HG02610 (cell line): ENCODE results near the gene RPTN.

Experiments
- ATAC-seq: cut with Tn5 transposase; IDR thresholded peaks from one replicate; pipeline ENCODE4 v1.9.1; 2021; ENCODE audit warnings: mild to moderate bottlenecking, moderate library complexity; ENCODE audit not compliant: unreplicated experiment

The RPTN gene

GRCh38 chr1:152159144-152159543, at the start of gene RPTN:
RPTN (minus strand) TSS chr1:152159228; CDS start chr1:152157889, 1,339 bp downstream.
- no peak for ATAC-seq

DNA sequence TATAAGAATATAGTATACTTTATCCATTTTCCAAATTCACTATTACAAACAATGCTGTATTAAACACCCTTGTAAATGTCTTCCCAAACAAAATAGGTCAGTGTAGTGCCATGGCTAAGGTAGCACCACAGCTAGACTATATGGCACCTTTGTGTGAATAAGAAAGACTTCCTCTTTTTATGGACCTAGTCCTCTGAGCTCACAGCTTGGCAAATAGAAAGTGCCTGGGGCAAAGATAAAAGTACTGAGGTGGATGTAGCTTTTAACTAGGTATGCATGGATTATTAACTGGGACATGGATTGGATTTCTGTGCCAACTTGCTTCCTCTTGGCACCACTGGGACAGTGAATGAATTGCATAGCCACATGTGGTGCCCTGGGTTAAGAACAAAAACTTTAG, 40.0 kb upstream of the RPTN start:
- ATAC-seq: no peak

DNA sequence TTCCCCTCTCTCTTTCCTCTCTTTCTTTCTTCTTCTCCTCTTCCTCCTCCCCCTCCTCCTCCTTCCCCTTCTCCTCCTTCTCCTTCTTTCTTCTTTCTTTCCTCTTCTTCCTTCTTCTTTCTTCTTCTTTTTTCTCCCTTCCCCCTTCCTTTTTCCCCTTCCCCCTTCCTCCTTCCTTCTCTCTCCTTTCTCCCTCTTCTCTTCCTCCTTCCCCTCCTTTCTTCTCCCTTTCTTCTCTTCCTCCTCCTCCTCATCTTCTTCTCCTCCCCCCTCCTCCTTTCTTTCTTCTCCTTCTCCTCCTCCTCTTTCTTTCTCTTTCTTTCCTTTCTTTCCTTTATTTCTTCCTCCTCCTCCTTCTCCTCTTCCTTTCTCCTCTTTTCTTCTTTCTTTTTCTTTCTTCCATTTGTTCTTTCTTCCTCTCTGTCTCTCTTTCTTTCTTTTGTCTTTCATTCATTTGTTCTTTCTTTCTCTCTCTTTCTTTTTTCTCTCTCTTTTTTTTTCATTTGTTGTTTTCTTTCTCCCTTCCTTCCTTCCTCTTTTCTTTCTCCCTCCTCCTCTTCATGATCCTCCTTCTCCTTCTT, 38.4 kb upstream of the RPTN start:
- no peak for ATAC-seq

GRCh38 chr1:152191711-152192110, 32.7 kb upstream of the RPTN start:
- ATAC-seq: no peak

GRCh38 chr1:152191260-152191659, 32.2 kb upstream of the RPTN start:
- no peak for ATAC-seq

DNA sequence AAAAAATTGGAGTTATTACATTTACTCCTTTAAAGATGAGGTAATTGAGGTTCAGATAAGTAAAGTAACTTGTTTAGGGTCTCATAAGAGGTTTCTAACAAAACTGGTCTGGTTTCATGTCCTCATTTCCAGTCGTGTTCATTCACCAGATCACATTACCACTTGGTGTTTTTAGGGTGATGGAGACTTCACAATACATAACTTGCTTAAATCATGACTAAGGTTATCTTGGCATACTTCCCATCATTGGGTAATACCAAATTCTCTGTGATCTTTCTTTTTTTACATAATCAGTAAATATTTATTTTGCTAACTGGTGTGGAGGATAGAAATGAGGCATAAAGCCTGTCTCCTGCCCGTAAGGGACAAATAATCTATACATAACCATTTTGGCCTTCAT, 31.6 kb upstream of the RPTN start:
- ATAC-seq: no peak

DNA sequence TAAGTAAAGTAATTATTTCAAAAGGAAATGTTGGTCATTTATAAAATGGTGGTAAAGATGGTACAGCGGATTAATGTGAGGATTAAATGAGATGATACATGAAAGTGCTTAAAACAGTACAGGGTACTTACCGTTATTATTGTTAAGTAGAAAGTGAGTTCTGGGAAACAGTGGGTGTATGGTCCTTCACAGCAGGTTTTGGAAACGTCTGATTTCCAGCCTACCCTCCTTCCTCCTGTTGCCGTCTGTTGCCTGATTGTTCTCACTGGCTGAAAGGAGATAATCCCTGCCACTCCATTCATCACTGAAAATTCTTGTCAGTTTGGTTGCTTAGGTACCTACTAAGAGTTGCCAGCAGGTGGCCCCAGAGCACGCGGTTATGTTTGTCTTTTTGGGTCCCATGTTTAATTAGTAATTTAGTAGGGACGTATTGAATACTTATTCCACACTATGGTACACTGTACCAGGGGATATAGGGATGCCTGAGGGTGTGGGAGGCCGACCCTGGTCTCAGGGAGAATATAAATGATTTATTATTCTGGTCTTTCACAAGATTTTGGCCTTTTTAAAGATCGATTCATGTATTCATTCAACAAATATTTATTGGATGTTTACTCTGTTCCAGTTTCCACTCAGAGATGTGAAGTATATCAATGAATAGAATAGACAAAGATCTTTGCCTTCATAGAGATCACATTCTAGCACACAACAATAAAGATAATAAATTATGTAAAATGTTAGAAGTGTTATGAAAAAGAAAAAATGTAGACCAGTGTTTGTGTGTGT, 30.8 kb upstream of the RPTN start:
- ATAC-seq: no peak

DNA sequence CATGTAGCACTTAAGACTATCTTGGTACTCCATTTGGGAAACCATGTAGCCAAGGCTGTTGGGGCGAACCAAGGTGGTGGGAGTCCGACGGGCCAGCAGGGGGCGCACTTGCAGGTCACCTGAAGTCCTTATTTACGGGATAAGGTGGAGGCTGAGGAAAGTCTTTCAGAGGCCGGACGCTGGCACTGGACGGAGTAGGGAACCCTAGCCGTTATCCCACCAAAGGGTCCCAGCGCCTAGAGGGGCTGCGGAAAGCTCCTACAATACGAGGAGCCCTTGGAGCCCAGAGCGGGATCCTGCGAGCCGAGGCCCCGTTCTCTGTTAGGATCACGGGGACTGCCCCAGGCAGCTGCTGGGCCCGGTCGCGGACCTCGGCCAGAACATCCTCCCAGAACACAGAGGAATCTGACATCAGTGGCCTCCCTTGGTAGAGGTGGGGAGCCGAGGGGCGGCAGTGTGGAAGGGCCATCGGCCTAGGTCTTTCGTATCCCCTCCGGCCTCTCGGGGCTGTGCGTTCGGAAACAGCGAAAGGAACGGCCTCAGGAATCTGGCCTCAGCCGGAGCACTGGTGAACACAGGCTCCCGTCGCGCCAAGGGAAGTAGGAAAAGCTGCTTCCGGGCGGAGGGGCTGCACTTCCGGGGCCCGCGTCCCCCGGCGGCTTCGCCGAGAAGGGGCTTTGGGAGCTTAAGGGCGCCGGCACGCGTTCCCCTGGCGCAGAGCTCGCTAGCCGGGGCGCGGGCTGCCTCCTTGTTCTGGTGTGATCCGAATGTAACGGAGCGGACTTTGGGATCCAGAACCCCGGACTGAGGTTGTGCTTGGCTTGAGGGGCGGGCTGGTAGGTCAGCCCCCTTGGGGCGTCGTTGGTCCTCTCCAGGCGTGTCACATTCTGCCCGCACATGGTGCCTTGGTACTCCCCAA, 29.9 kb upstream of the RPTN start:
- ATAC-seq: no peak

DNA sequence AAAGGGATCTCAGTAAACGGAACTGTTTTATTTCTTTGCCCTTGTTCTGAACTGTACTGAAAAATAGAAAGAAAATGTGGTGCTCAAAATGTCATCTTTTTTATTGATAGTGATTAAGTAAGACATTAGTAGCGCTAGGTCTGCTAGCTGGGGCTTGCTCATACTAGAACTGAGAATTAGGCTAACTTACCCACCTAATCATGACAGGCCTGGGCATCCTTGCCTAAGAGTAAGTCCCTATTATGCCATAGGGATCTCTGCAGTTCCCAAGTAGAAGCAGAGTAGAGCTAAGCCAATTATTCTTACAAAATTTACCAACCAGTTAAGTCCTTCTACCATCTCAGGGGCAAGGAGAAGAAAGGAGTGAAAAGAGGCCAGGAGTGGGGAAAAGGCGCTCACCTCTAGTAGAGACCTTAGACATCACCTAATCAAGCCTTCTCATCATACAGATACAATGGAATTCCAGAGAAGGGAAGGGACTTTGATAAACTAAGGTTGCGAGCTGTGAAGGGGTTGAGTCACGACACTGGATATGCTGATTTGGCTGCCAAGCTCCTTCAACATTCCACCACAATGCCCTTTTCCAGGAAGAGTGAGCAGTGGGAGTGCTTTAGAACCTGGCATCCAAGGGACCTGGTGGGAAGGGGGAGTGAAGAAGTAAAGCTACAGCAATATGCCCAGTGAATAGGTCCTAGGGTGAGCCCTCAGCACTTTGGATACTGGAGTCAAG, 27.7 kb upstream of the RPTN start:
- ATAC-seq: no peak

- peak; percentile 74 for ATAC-seq
These were observed 26.7 kb upstream of the RPTN start for GRCh38 chr1:152185544-152186391.

GRCh38 chr1:152182944-152183361, 23.9 kb upstream of the RPTN start:
- no peak for ATAC-seq

GRCh38 chr1:152182431-152182830, 23.4 kb upstream of the RPTN start:
- ATAC-seq: no peak

GRCh38 chr1:152179566-152179965, 20.5 kb upstream of the RPTN start:
- no peak for ATAC-seq

- no peak for ATAC-seq
These were observed 11.4 kb upstream of the RPTN start for GRCh38 chr1:152170287-152170905.

GRCh38 chr1:152169366-152170025, 10.5 kb upstream of the RPTN start:
- no peak for ATAC-seq

GRCh38 chr1:152168535-152168868, 9.5 kb upstream of the RPTN start:
- no peak for ATAC-seq

- no peak for ATAC-seq
These were observed 9.0 kb upstream of the RPTN start for GRCh38 chr1:152167835-152168534.

- ATAC-seq: no peak
These were observed 7.9 kb upstream of the RPTN start for GRCh38 chr1:152166966-152167365.
